ENCODE data around the gene ZNF782.

GRCh38 chr9:96856363-96857286 lies 2.3 kb upstream of the ZNF782 start:
- TF ChIP-seq POLR2A (IDR thresholded peaks at IDR 0.05; ENCODE audit: low read length): no peak
- no peak for TF ChIP-seq CEBPB (IDR thresholded peaks at IDR 0.05)
- TF ChIP-seq SREBF2 (IDR thresholded peaks at IDR 0.05): no peak
- TF ChIP-seq TFCP2L1 (CRISPR knock-in tag; IDR thresholded peaks at IDR 0.05): no peak
- peak; percentile 79 for TF ChIP-seq CTCF (IDR thresholded peaks at IDR 0.05)
- no peak for TF ChIP-seq KDM1A (IDR thresholded peaks at IDR 0.05; ENCODE audit: low read depth)
- no peak for TF ChIP-seq EP300 (IDR thresholded peaks at IDR 0.05)
- TF ChIP-seq, protein P1, sequence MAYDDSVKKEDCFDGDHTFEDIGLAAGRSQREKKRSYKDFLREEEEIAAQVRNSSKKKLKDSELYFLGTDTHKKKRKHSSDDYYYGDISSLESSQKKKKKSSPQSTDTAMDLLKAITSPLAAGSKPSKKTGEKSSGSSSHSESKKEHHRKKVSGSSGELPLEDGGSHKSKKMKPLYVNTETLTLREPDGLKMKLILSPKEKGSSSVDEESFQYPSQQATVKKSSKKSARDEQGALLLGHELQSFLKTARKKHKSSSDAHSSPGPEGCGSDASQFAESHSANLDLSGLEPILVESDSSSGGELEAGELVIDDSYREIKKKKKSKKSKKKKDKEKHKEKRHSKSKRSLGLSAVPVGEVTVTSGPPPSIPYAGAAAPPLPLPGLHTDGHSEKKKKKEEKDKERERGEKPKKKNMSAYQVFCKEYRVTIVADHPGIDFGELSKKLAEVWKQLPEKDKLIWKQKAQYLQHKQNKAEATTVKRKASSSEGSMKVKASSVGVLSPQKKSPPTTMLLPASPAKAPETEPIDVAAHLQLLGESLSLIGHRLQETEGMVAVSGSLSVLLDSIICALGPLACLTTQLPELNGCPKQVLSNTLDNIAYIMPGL (CRISPR knock-in tag; IDR thresholded peaks at IDR 0.05; ENCODE audit: borderline replicate concordance): no peak
- peak; percentile 64 for TF ChIP-seq SMC3 (IDR thresholded peaks at IDR 0.05)

Measured in A549 (cell line).